ENCODE results near the gene PRDM16. TPM values are rescaled to one million over a fixed set of nuclear protein-coding genes. Genes with fewer than 3 reads are reported as not detected.

The PRDM16 gene
- total RNA-seq, 1 experiment from 2014 or later, result 6.1 TPM

DNA sequence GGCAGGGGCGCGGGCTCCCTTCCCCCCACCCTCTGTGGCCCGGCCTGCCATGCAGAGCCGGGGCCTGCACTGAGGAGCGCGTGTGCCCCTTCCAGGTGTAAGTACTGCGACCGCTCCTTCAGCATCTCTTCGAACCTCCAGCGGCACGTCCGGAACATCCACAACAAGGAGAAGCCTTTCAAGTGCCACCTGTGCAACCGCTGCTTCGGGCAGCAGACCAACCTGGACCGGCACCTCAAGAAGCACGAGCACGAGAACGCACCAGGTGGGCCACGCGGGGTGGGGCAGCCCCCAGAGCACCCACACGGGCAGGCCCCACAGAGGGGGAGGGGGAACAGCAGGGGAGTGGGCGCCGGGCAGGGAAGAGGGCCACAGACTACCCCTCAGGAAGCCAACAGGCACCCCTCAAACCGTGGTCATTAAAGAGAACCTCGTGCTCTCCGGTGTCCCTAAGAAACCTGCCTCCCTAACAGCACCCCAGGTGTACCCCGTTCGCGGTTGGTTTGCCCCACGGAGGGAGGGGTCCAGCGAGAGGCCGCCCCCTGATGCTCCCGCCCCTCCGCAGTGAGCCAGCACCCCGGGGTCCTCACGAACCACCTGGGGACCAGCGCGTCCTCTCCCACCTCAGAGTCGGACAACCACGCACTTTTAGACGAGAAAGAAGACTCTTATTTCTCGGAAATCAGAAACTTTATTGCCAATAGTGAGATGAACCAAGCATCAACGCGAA, 356.6 kb downstream of the PRDM16 start:
- ATAC-seq, result no peak
- Histone ChIP-seq H3K9ac (ENCODE audit: low read length) (no peak overlapping the region), H3K27me3 (ENCODE audit: insufficient read depth, low read length) (no peaks in the 10 kb centered on the region), H4K20me1 (ENCODE audit: insufficient read depth) (no peaks in the 10 kb centered on the region), H3K4me1 (ENCODE audit: control insufficient read depth in 1 of 2, insufficient read depth in 2 of 2, low read length in 2 of 2) (no peaks in the 10 kb centered on the region), H3K9me2 (ENCODE audit: insufficient read depth) (no peaks in the 10 kb centered on the region), H2AFZ (ENCODE audit: low read depth, low read length, poor library complexity, severe bottlenecking) (no peak overlapping the region), H3K4me2 (ENCODE audit: low read length) (no peak overlapping the region), H3K9me3 (ENCODE audit: control insufficient read depth in 1 of 2, insufficient read depth in 1 of 2, low read depth in 1 of 2, low read length in 2 of 2) (no peaks in the 10 kb centered on the region), H3K79me2 (ENCODE audit: insufficient read depth, low read length) (no peaks in the 10 kb centered on the region), H3K4me3 (replicated peaks in 1 of 2; ENCODE audit: low read depth in 1 of 2, low read length in 2 of 2) (no peak overlapping the region), H3K27ac (ENCODE audit: low read depth, low read length) (no peak overlapping the region), H3K36me3 (ENCODE audit: control insufficient read depth in 1 of 2, insufficient read depth in 2 of 2, low read length in 2 of 2) (no peaks in the 10 kb centered on the region)
- DNase-seq (ENCODE audit: low read depth, low spot score), result no peak
- TF ChIP-seq, protein P1, sequence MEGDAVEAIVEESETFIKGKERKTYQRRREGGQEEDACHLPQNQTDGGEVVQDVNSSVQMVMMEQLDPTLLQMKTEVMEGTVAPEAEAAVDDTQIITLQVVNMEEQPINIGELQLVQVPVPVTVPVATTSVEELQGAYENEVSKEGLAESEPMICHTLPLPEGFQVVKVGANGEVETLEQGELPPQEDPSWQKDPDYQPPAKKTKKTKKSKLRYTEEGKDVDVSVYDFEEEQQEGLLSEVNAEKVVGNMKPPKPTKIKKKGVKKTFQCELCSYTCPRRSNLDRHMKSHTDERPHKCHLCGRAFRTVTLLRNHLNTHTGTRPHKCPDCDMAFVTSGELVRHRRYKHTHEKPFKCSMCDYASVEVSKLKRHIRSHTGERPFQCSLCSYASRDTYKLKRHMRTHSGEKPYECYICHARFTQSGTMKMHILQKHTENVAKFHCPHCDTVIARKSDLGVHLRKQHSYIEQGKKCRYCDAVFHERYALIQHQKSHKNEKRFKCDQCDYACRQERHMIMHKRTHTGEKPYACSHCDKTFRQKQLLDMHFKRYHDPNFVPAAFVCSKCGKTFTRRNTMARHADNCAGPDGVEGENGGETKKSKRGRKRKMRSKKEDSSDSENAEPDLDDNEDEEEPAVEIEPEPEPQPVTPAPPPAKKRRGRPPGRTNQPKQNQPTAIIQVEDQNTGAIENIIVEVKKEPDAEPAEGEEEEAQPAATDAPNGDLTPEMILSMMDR (IDR thresholded peaks at IDR 0.05 in 2 of 3, conservative IDR thresholded peaks at IDR 0.05 in 1 of 3; ENCODE audit: borderline replicate concordance in 1 of 3, insufficient read depth in 1 of 3, low read depth in 2 of 3, low read length in 2 of 3), result no peak
- TF ChIP-seq YY1 (IDR thresholded peaks at IDR 0.05; ENCODE audit: extremely low read depth, insufficient replicate concordance, low read depth, low read length) (no peak), POLR2AphosphoS5 (IDR thresholded peaks at IDR 0.05; ENCODE audit: low read depth, low read length) (no peak), SP1 (IDR thresholded peaks at IDR 0.05; ENCODE audit: low read depth) (no peak), EGR1 (IDR thresholded peaks at IDR 0.05; ENCODE audit: low read depth) (no peak), TCF7L2 (IDR thresholded peaks at IDR 0.05; ENCODE audit: borderline replicate concordance, extremely low read depth, insufficient read depth, insufficient read length) (no peak)
- TF ChIP-seq, protein P2, sequence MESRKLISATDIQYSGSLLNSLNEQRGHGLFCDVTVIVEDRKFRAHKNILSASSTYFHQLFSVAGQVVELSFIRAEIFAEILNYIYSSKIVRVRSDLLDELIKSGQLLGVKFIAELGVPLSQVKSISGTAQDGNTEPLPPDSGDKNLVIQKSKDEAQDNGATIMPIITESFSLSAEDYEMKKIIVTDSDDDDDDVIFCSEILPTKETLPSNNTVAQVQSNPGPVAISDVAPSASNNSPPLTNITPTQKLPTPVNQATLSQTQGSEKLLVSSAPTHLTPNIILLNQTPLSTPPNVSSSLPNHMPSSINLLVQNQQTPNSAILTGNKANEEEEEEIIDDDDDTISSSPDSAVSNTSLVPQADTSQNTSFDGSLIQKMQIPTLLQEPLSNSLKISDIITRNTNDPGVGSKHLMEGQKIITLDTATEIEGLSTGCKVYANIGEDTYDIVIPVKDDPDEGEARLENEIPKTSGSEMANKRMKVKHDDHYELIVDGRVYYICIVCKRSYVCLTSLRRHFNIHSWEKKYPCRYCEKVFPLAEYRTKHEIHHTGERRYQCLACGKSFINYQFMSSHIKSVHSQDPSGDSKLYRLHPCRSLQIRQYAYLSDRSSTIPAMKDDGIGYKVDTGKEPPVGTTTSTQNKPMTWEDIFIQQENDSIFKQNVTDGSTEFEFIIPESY (IDR thresholded peaks at IDR 0.05; ENCODE audit: extremely low read depth, insufficient replicate concordance, low read length), result no peak
- TF ChIP-seq, protein P3, sequence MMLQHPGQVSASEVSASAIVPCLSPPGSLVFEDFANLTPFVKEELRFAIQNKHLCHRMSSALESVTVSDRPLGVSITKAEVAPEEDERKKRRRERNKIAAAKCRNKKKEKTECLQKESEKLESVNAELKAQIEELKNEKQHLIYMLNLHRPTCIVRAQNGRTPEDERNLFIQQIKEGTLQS (IDR thresholded peaks at IDR 0.05), result no peak
- TF ChIP-seq, protein P4, sequence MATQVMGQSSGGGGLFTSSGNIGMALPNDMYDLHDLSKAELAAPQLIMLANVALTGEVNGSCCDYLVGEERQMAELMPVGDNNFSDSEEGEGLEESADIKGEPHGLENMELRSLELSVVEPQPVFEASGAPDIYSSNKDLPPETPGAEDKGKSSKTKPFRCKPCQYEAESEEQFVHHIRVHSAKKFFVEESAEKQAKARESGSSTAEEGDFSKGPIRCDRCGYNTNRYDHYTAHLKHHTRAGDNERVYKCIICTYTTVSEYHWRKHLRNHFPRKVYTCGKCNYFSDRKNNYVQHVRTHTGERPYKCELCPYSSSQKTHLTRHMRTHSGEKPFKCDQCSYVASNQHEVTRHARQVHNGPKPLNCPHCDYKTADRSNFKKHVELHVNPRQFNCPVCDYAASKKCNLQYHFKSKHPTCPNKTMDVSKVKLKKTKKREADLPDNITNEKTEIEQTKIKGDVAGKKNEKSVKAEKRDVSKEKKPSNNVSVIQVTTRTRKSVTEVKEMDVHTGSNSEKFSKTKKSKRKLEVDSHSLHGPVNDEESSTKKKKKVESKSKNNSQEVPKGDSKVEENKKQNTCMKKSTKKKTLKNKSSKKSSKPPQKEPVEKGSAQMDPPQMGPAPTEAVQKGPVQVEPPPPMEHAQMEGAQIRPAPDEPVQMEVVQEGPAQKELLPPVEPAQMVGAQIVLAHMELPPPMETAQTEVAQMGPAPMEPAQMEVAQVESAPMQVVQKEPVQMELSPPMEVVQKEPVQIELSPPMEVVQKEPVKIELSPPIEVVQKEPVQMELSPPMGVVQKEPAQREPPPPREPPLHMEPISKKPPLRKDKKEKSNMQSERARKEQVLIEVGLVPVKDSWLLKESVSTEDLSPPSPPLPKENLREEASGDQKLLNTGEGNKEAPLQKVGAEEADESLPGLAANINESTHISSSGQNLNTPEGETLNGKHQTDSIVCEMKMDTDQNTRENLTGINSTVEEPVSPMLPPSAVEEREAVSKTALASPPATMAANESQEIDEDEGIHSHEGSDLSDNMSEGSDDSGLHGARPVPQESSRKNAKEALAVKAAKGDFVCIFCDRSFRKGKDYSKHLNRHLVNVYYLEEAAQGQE (IDR thresholded peaks at IDR 0.05; ENCODE audit: low read depth), result no peak
- RAD21 ChIA-PET (ENCODE audit: low non-redundant PET in 1 of 2, low total read pairs in 2 of 2, uncharacterized antibody in 2 of 2, unreplicated experiment in 2 of 2), result interaction anchor here in 1 of 2 experiments (0.7 kb wide), 2 partner anchors 413 to 604 kb away, joined by 3 to 6 read pairs; no protein-coding TSS in a partner anchor
- no TSS peak for BruUV-seq (replicated peaks)
- intact Hi-C loops (cut with micrococcal nuclease), result no loop called here
- CTCF ChIA-PET, result interaction anchor here (2.0 to 3.1 kb wide), 2 partner anchors 413 to 604 kb away, joined by 17 to 18 read pairs; no protein-coding TSS in a partner anchor
- POLR2A ChIA-PET, result no interaction called here
